Pancreas (tissue), 10 donors: ENCODE results near the gene NDUFC2. TPM values are rescaled to one million over a fixed set of nuclear protein-coding genes. Genes with fewer than 3 reads are reported as not detected.

ENCODE experiments used
- ATAC-seq, 4 donors: fragments of 200-7000 bp; cut with Tn5 transposase; one replicate each; pipeline versions ENCODE4 v1.8.0 to v1.9.1; 2020; ENCODE audit warnings: mild to moderate bottlenecking in 4 of 4, moderate library complexity in 4 of 4
- DNase-seq, 6 donors: peaks; one replicate each; pipeline ENCODE4 v3.0.0-alpha.2; 2020
- FAIRE-seq: peaks from 2 replicates; lab custom pipeline; 2012; peaks lifted over from hg19 to GRCh38; lab: Jason Lieb, UNC
- H3K27ac ChIP-seq, 4 donors: fragments of 200-600 bp; sonication (generic); 1 replicate in 3 of 4; 2 replicates in 1 of 4; pipeline versions ENCODE4 v1.5.0 to v1.8.0; 2020
- H3K27me3 ChIP-seq, 4 donors: fragments of 200-600 bp; one replicate each; pipeline ENCODE4 v1.8.0; 2021
- H3K36me3 ChIP-seq, 3 donors: fragments of 200-600 bp; sonication (generic) in 1 of 3; one replicate each; pipeline versions ENCODE4 v1.5.0 to v1.8.0; 2020 to 2021
- H3K4me1 ChIP-seq, 3 donors: fragments of 200-600 bp; one replicate each; pipeline ENCODE4 v1.8.0; 2021
- H3K4me3 ChIP-seq, 4 donors: fragments of 200-600 bp; sonication (generic) in 2 of 4; one replicate each; pipeline versions ENCODE4 v1.5.0 to v1.8.0; 2020 to 2021
- H3K9me3 ChIP-seq, 4 donors: fragments of 200-600 bp; one replicate each; pipeline ENCODE4 v1.8.0; 2021
- WGBS, 2 donors: extraction: QIAGEN DNeasy Blood & Tissue Kit; methylation state at CpG; one replicate each; pipeline ENCODE4 v1.1.7; 2013; 5-methylcytosine and 5-hydroxymethylcytosine counted together
- intact Hi-C, 3 donors: fragments of 100-400 bp; cut with DNase I; formaldehyde crosslinking; loops; one replicate each; pipeline versions ENCODE4 v1.11.1 to v1.14.2; 2022
- polyA plus RNA-seq, 2 donors: library from polyadenylated mRNA; stranded (reverse); fragments of 200-250 nt; gene quantifications; one replicate each; pipeline ENCODE4 v1.2.3, GENCODE V29; 2013
- total RNA-seq, 6 donors: library from RNA; stranded (reverse); fragmentation: NEBNext Ultra II Directional in 4 of 6; extraction: Animal tissue kit (Norgen Biotek cat#: 25700) in 4 of 6; gene quantifications; one replicate each; pipeline versions ENCODE4 v1.2.1 to v1.2.4, GENCODE V29; 2021 to 2023
- TF ChIP-seq, protein P1 (sequence below), 4 donors: fragments of 200-600 bp; sonication (generic) in 3 of 4; IDR thresholded peaks; one replicate each; pipeline versions ENCODE4 v1.5.0 to v1.8.0; 2021; ENCODE audit warnings: antibody characterized with exemption in 4 of 4
- donor health status: healthy with polysubstance abuse.
- donor health status: DM: no; HTN: no; CAD: no; lungs with moderate emphysema.
- donor health status: DM: no; HTN: no; CAD: no.
- donor health status: control.
- donor health status: control.
- donor health status: Bipolar disorder and iron deficiency.
- donor health status: DM: yes; HTN: yes; CAD: no.
- donor health status: DM: no; HTN: no; CAD: no.
- donor health status: DM: no; HTN: no; CAD: no.
- donor health status: DM: yes; HTN: yes; CAD: no.

The NDUFC2 gene
- 10 to 100 TPM; 57.7 to 80.4 (median 73.6) TPM for total RNA-seq
- 100 to 1,000 TPM in 1 of 2 donors, 10 to 100 TPM in 1; 42.6 to 114 TPM for polyA plus RNA-seq

- DNase-seq (peak; percentile 66 to 91 (median 76)), FAIRE-seq (no peak), ATAC-seq (peak; percentile 98 to 99 (median 98))
- TF ChIP-seq, protein P1, sequence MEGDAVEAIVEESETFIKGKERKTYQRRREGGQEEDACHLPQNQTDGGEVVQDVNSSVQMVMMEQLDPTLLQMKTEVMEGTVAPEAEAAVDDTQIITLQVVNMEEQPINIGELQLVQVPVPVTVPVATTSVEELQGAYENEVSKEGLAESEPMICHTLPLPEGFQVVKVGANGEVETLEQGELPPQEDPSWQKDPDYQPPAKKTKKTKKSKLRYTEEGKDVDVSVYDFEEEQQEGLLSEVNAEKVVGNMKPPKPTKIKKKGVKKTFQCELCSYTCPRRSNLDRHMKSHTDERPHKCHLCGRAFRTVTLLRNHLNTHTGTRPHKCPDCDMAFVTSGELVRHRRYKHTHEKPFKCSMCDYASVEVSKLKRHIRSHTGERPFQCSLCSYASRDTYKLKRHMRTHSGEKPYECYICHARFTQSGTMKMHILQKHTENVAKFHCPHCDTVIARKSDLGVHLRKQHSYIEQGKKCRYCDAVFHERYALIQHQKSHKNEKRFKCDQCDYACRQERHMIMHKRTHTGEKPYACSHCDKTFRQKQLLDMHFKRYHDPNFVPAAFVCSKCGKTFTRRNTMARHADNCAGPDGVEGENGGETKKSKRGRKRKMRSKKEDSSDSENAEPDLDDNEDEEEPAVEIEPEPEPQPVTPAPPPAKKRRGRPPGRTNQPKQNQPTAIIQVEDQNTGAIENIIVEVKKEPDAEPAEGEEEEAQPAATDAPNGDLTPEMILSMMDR (IDR thresholded peaks at IDR 0.05) = no peak
- no peaks in the 10 kb centered on the region for H3K36me3 ChIP-seq
- H3K4me3 ChIP-seq = peak within 1 kb of the TSS; percentile 87 to 97 (median 94)
- no peaks in the 10 kb centered on the region for H3K27me3 ChIP-seq
- WGBS, 2 donors = 0% methylated on average over 65 to 68 of the region's 68 CpGs
- peaks cover 8 to 27% (median 13%) of the 10 kb centered on the region in 3 donors for H3K4me1 ChIP-seq
- no peaks in the 10 kb centered on the region for H3K9me3 ChIP-seq
- intact Hi-C loops = no loop called here
- peak within 1 kb of the TSS; percentile 72 to 82 (median 78) for H3K27ac ChIP-seq
Observed at GRCh38 chr11:78079232-78080083, at the start of gene NDUFC2. Gene NDUFC2 (minus strand): TSS chr11:78079862. CDS start chr11:78079744, 118 bp downstream.

DNA sequence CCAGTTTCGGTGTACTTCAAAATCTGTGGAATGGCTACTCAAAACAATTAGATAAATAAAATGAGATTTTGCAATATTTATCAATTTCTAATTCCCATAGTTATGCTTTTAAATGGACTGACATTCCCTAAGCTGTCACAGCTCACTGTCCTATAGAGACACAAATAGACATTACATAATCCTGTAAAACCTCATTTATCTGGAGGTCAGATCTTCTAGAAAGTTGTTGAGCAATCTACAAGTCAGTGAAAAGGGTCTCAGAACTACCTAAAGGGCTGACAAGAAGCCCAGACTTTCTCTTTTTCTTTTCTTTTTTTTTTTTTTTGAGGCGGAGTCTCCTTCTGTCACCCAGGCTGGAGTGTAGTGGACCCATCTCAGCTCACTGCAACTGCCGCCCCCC lies 47.7 kb upstream of the NDUFC2 start:
- FAIRE-seq = no peak

GRCh38 chr11:78112582-78113275 lies 33.1 kb upstream of the NDUFC2 start:
- FAIRE-seq (no peak), DNase-seq (no peak), ATAC-seq (no peak)
- TF ChIP-seq, protein P1 (IDR thresholded peaks at IDR 0.05) = no peak
- Histone ChIP-seq H3K27ac (no peak overlapping the region), H3K4me1 (no peaks in the 10 kb centered on the region), H3K36me3 (peaks cover 0 to 5% (median 0%) of the 10 kb centered on the region in 3 donors), H3K27me3 (no peaks in the 10 kb centered on the region), H3K4me3 (no peak overlapping the region), H3K9me3 (no peaks in the 10 kb centered on the region)
- intact Hi-C loops = no loop called here
- WGBS, 2 donors = 87 to 90% methylated on average over 6 of the region's 6 CpGs

More for the DNA sequence above, 47.7 kb upstream of the NDUFC2 start:
- H3K36me3 ChIP-seq = no peaks in the 10 kb centered on the region
- TF ChIP-seq, protein P1 (IDR thresholded peaks at IDR 0.05) = no peak
- intact Hi-C loops = no loop called here
- H3K9me3 ChIP-seq = no peaks in the 10 kb centered on the region
- 97 to 99% methylated on average over 3 of the region's 3 CpGs for whole genome bisulfite sequencing, 2 donors
- no peak for DNase-seq
- H3K4me1 ChIP-seq = no peaks in the 10 kb centered on the region
- ATAC-seq = no peak
- no peak overlapping the region for H3K27ac ChIP-seq
- H3K4me3 ChIP-seq = no peak overlapping the region
- H3K27me3 ChIP-seq = no peaks in the 10 kb centered on the region

DNA sequence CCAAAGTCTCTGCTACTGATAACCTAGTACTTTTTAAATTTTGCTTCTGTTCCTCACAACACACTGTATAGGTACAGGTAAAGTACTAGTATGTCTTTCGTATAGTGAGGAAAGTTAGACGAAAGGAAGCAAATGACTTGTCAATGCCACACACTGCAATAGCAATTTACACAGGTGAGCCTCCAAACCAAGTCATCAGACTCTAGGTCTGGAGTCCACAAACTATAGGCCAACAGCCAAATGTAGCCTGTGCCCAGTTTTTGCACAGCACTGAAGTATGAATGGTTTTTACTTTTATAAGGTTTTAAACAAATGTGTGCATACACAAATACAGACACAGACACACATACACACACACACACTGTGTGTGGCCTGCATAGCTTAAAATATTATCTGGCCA lies 31.6 kb upstream of the NDUFC2 start:
- TF ChIP-seq, protein P1 (IDR thresholded peaks at IDR 0.05) = no peak
- Histone ChIP-seq H3K27ac (no peak overlapping the region), H3K4me3 (no peak overlapping the region), H3K4me1 (no peaks in the 10 kb centered on the region), H3K9me3 (no peaks in the 10 kb centered on the region), H3K27me3 (no peaks in the 10 kb centered on the region), H3K36me3 (peaks cover 0 to 5% (median 0%) of the 10 kb centered on the region in 3 donors)
- WGBS, 2 donors = 86 to 88% methylated on average over 2 of the region's 2 CpGs
- DNase-seq (no peak), ATAC-seq (no peak), FAIRE-seq (no peak)
- intact Hi-C loops = no loop called here
